ENCODE data around the gene GAS5. TPM values are rescaled to one million over a fixed set of nuclear protein-coding genes. Genes with fewer than 3 reads are reported as not detected.

The GAS5 gene
- total RNA-seq, 1 experiment from 2014 or later = 798 TPM

GRCh38 chr1:173876732-173877131 is 8.9 kb upstream of the GAS5 start:
- no peak overlapping the region for H3K27ac ChIP-seq (ENCODE audit: low read depth, low read length)
- no TSS peak for BruUV-seq (replicated peaks)
- DNase-seq (ENCODE audit: low read depth, low spot score) = no peak

GRCh38 chr1:173871500-173871899 is 3.7 kb upstream of the GAS5 start:
- no TSS peak for BruUV-seq (replicated peaks)
- Histone ChIP-seq H3K4me3 (replicated peaks in 1 of 2; ENCODE audit: low read depth in 1 of 2, low read length in 2 of 2) (no peak overlapping the region), H3K36me3 (ENCODE audit: control insufficient read depth in 1 of 2, insufficient read depth in 2 of 2, low read length in 2 of 2) (peaks cover 4 to 11% of the 10 kb centered on the region in 2 experiments), H3K9ac (ENCODE audit: low read length) (no peak overlapping the region), H2AFZ (ENCODE audit: low read depth, low read length, poor library complexity, severe bottlenecking) (no peak overlapping the region), H3K9me3 (ENCODE audit: control insufficient read depth in 1 of 2, insufficient read depth in 1 of 2, low read depth in 1 of 2, low read length in 2 of 2) (no peaks in the 10 kb centered on the region), H3K27me3 (ENCODE audit: insufficient read depth, low read length) (no peaks in the 10 kb centered on the region), H3K79me2 (ENCODE audit: insufficient read depth, low read length) (peaks cover 13% of the 10 kb centered on the region), H3K4me1 (ENCODE audit: control insufficient read depth in 1 of 2, insufficient read depth in 2 of 2, low read length in 2 of 2) (peaks cover 6 to 13% of the 10 kb centered on the region in 2 experiments; a peak in 3 of 4 replicates), H4K20me1 (ENCODE audit: insufficient read depth) (0 out of 2 replicates have a peak, but pooled peaks cover 2% of the 10 kb centered on the region), H3K27ac (ENCODE audit: low read depth, low read length) (no peak overlapping the region), H3K9me2 (ENCODE audit: insufficient read depth) (no peaks in the 10 kb centered on the region), H3K4me2 (ENCODE audit: low read length) (no peak overlapping the region)
- ChIA-PET RAD21 (ENCODE audit: low non-redundant PET in 1 of 2, low total read pairs in 2 of 2, uncharacterized antibody in 2 of 2, unreplicated experiment in 2 of 2) (no interaction called here), CTCF (no interaction called here), POLR2A (no interaction called here)
- DNase-seq (ENCODE audit: low read depth, low spot score) (no peak), ATAC-seq (no peak)
- intact Hi-C loops (cut with micrococcal nuclease) = no loop called here
- no peak for TF ChIP-seq SIN3A (IDR thresholded peaks at IDR 0.05; ENCODE audit: low read depth)
- no peak for TF ChIP-seq ZNF274 (IDR thresholded peaks at IDR 0.05; ENCODE audit: low read depth, low read length)
- no peak for TF ChIP-seq ZFX (IDR thresholded peaks at IDR 0.05)
- no peak for TF ChIP-seq JUND (IDR thresholded peaks at IDR 0.05)
- no peak for TF ChIP-seq ZBTB33 (IDR thresholded peaks at IDR 0.05; ENCODE audit: extremely low read depth, insufficient replicate concordance, low read length)
- TF ChIP-seq EZH2phosphoT487 (IDR thresholded peaks at IDR 0.05; ENCODE audit: borderline replicate concordance) = no peak
- TF ChIP-seq YY1 (IDR thresholded peaks at IDR 0.05; ENCODE audit: extremely low read depth, insufficient replicate concordance, low read depth, low read length) = no peak
- no peak for TF ChIP-seq EZH2 (IDR thresholded peaks at IDR 0.05)
- no peak for TF ChIP-seq POLR2A (IDR thresholded peaks at IDR 0.05; ENCODE audit: borderline replicate concordance, extremely low read depth, insufficient read depth, insufficient read length)
- TF ChIP-seq RAD21 (IDR thresholded peaks at IDR 0.05; ENCODE audit: low read depth) = no peak
- TF ChIP-seq ELF1 (IDR thresholded peaks at IDR 0.05; ENCODE audit: borderline replicate concordance, low read depth) = no peak
- no peak for TF ChIP-seq MAX (IDR thresholded peaks at IDR 0.05)
- no peak for TF ChIP-seq FOSL1 (IDR thresholded peaks at IDR 0.05; ENCODE audit: low read depth)
- no peak for TF ChIP-seq TCF7L2 (IDR thresholded peaks at IDR 0.05; ENCODE audit: borderline replicate concordance, extremely low read depth, insufficient read depth, insufficient read length)
- no peak for TF ChIP-seq CTCF (IDR thresholded peaks at IDR 0.05 in 2 of 3, conservative IDR thresholded peaks at IDR 0.05 in 1 of 3; ENCODE audit: borderline replicate concordance in 1 of 3, insufficient read depth in 1 of 3, low read depth in 2 of 3, low read length in 2 of 3)
- TF ChIP-seq SP1 (IDR thresholded peaks at IDR 0.05; ENCODE audit: low read depth) = no peak

More at GRCh38 chr1:173876732-173877131, 8.9 kb upstream of the GAS5 start:
- Histone ChIP-seq H3K9me2 (ENCODE audit: insufficient read depth) (no peaks in the 10 kb centered on the region), H3K4me2 (ENCODE audit: low read length) (no peak overlapping the region), H3K79me2 (ENCODE audit: insufficient read depth, low read length) (no peaks in the 10 kb centered on the region), H2AFZ (ENCODE audit: low read depth, low read length, poor library complexity, severe bottlenecking) (no peak overlapping the region), H3K9me3 (ENCODE audit: control insufficient read depth in 1 of 2, insufficient read depth in 1 of 2, low read depth in 1 of 2, low read length in 2 of 2) (no peaks in the 10 kb centered on the region), H3K9ac (ENCODE audit: low read length) (no peak overlapping the region), H3K36me3 (ENCODE audit: control insufficient read depth in 1 of 2, insufficient read depth in 2 of 2, low read length in 2 of 2) (no peaks in the 10 kb centered on the region), H4K20me1 (ENCODE audit: insufficient read depth) (no peaks in the 10 kb centered on the region), H3K27me3 (ENCODE audit: insufficient read depth, low read length) (no peaks in the 10 kb centered on the region), H3K4me1 (ENCODE audit: control insufficient read depth in 1 of 2, insufficient read depth in 2 of 2, low read length in 2 of 2) (no peaks in the 10 kb centered on the region), H3K4me3 (replicated peaks in 1 of 2; ENCODE audit: low read depth in 1 of 2, low read length in 2 of 2) (no peak overlapping the region)
- ATAC-seq = no peak
- ChIA-PET RAD21 (ENCODE audit: low non-redundant PET in 1 of 2, low total read pairs in 2 of 2, uncharacterized antibody in 2 of 2, unreplicated experiment in 2 of 2) (no interaction called here), CTCF (no interaction called here), POLR2A (interaction anchor here (2.4 kb wide), 1 partner anchor 9 kb away, joined by 11 read pairs; the partner anchor contains the start of genes GAS5 and ZBTB37)
- TF ChIP-seq JUND (IDR thresholded peaks at IDR 0.05) (no peak), EGR1 (IDR thresholded peaks at IDR 0.05; ENCODE audit: low read depth) (no peak), POLR2A (IDR thresholded peaks at IDR 0.05; ENCODE audit: borderline replicate concordance, extremely low read depth, insufficient read depth, insufficient read length) (no peak), TCF7L2 (IDR thresholded peaks at IDR 0.05; ENCODE audit: borderline replicate concordance, extremely low read depth, insufficient read depth, insufficient read length) (no peak), CEBPB (IDR thresholded peaks at IDR 0.05; ENCODE audit: low read depth) (no peak), SIN3A (IDR thresholded peaks at IDR 0.05; ENCODE audit: low read depth) (no peak), CBX3 (IDR thresholded peaks at IDR 0.05; ENCODE audit: low read depth) (no peak), ZNF274 (IDR thresholded peaks at IDR 0.05; ENCODE audit: low read depth, low read length) (no peak)
- intact Hi-C loops (cut with micrococcal nuclease) = no loop called here

Data from HCT116 (cell line).